OCI-LY7 (cell line): Measurements from ENCODE around the gene ZNF80. TPM values are rescaled to one million over a fixed set of nuclear protein-coding genes. Genes with fewer than 3 reads are reported as not detected.

ENCODE experiments used
- BruUV-seq: library from RNA; stranded (reverse); fragments of 400-500 nt; replicated peaks from 2 replicates; lab custom pipeline; 2021; lab: Mats Ljungman, UMichigan
- CTCF ChIA-PET: fragments of 300-600 bp; sonication (Branson Sonifier 250); formaldehyde crosslinking; loops from one replicate; lab custom pipeline; 2022; ENCODE audit warnings: antibody characterized with exemption; ENCODE audit not compliant: unreplicated experiment; lab: Charles Lee
- POLR2A ChIA-PET: fragments of 300-600 bp; sonication (Branson Sonifier 250); formaldehyde crosslinking; loops from one replicate; lab custom pipeline; 2022; ENCODE audit warnings: antibody characterized with exemption; lab: Charles Lee
- DNase-seq: peaks from one replicate; pipeline ENCODE4 v3.0.0-alpha.2; 2015; ENCODE audit warnings: low spot score
- H2AFZ ChIP-seq: fragments of 200-600 bp; sonication (generic), shearing (Covaris generic); 2 replicates; pipeline ENCODE4 v1.6.1; 2014; ENCODE audit warnings: mild to moderate bottlenecking, antibody characterized with exemption, low read length, moderate library complexity
- H3K27ac ChIP-seq: fragments of 200-600 bp; sonication (generic); 2 replicates; pipeline ENCODE4 v1.5.1; 2014; ENCODE audit warnings: mixed run types, low read depth, mild to moderate bottlenecking, moderate library complexity, low read length, inconsistent platforms; ENCODE audit not compliant: poor library complexity, severe bottlenecking
- H3K36me3 ChIP-seq: fragments of 200-600 bp; sonication (generic); 2 replicates; pipeline ENCODE4 v1.6.1; 2014; ENCODE audit warnings: mild to moderate bottlenecking, antibody characterized with exemption, low read length, moderate library complexity, mixed read lengths; ENCODE audit not compliant: insufficient read depth
- H3K4me1 ChIP-seq: fragments of 200-600 bp; sonication (generic); 2 replicates; pipeline ENCODE4 v1.5.1; 2014; ENCODE audit warnings: mild to moderate bottlenecking, low read length; ENCODE audit not compliant: insufficient read depth, poor library complexity, severe bottlenecking
- H3K4me2 ChIP-seq: fragments of 200-600 bp; sonication (generic); 2 replicates; pipeline ENCODE4 v1.6.1; 2014; ENCODE audit warnings: mild to moderate bottlenecking, low read length
- H3K4me3 ChIP-seq: fragments of 200-600 bp; sonication (generic); 2 replicates; pipeline ENCODE4 v1.5.1; 2014; ENCODE audit warnings: mild to moderate bottlenecking, low read depth, low read length; ENCODE audit not compliant: poor library complexity, severe bottlenecking
- H3K79me2 ChIP-seq: fragments of 200-600 bp; sonication (generic); 2 replicates; pipeline ENCODE4 v1.6.1; 2016; ENCODE audit warnings: low read depth, mild to moderate bottlenecking, low read length, moderate library complexity, mixed read lengths; ENCODE audit not compliant: insufficient read depth
- H3K9me2 ChIP-seq: fragments of 200-600 bp; sonication (generic); 2 replicates; pipeline ENCODE4 v1.6.1; 2016; ENCODE audit warnings: mild to moderate bottlenecking, low read length, mixed read lengths; ENCODE audit not compliant: insufficient read depth
- H3K9me3 ChIP-seq: fragments of 200-600 bp; sonication (generic); 2 replicates; pipeline ENCODE4 v1.6.1; 2014; ENCODE audit warnings: mild to moderate bottlenecking, mixed run types, low read length, mixed read lengths
- H4K20me1 ChIP-seq: fragments of 200-600 bp; sonication (generic); 2 replicates; pipeline ENCODE4 v1.6.1; 2014; ENCODE audit warnings: mild to moderate bottlenecking, antibody characterized with exemption, low read length, moderate library complexity, mixed read lengths; ENCODE audit not compliant: insufficient read depth
- EZH2phosphoT487 ChIP-seq: fragments of 200-600 bp; sonication (generic); IDR thresholded peaks from 2 replicates; pipeline ENCODE4 v1.6.1; 2018; ENCODE audit warnings: low read depth, borderline replicate concordance, mild to moderate bottlenecking, mixed run types, antibody characterized with exemption, low read length, moderate library complexity, mixed read lengths
- intact Hi-C: fragments of 100-400 bp; cut with micrococcal nuclease; formaldehyde crosslinking; loops from one replicate; pipeline ENCODE4 v1.10.0; 2022; ENCODE audit not compliant: unreplicated experiment
- total RNA-seq, 2 experiments: library from RNA; depleted of rRNA in 1 of 2; stranded (reverse); fragments of >200 nt in 1 of 2; shearing (Covaris generic) in 1 of 2; gene quantifications; 2 replicates each; pipeline ENCODE4 v1.2.3, GENCODE V29; 2014 to 2022
- TF ChIP-seq, protein P1 (sequence below): fragments of 200-600 bp; sonication (generic); conservative IDR thresholded peaks from 2 replicates; pipeline ENCODE4 v1.5.1; 2014; ENCODE audit warnings: mild to moderate bottlenecking, antibody characterized with exemption, low read length, moderate library complexity, mixed read lengths

ZNF80 gene
- total RNA-seq, 2 experiments from 2014 or later = not detected

DNA sequence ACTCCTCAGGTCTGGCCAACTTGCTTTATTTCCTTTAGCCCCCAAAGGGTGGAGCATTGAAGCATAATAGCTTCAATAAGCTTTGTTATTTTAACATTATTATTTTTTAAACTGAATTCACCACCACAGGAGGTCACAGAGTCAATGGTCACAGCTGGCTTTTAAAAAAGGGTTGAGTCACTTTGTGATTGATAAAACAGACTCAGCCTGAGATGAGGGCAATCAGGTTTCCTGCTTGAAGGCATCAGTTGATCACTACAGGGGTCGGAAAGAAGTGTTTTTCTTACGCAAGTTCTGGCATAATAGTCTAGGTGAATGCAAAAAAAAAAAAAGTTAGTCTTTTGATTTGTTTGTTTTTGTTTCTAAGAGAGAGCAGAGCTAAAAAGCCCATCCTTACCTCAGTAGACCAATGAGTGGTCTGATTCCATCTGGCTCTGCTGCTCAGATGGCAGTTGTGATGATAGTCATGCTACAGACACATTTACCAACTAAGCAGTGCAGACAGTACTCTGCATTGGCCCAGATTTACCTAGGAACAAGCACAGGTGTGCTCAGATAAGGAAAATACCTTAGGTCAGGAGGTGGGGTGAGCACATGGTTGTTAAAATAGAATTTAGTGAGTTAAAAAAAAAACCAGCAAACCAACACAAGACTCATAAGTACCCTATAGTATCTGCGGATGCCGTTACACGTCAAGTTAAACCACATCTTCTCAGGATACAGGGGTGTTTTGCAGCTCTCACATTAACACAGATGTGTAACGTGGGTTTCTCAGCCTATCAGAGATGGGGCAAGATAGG, 22.6 kb downstream of the ZNF80 start:
- H3K4me3 ChIP-seq = peak overlapping the region; percentile 69
- peak; percentile 61 for DNase-seq
- POLR2A ChIA-PET = interaction anchor here (0.5 to 2.8 kb wide), 11 partner anchors 8 to 590 kb away, joined by 3 to 38 read pairs (median 5); no protein-coding TSS in a partner anchor
- H4K20me1 ChIP-seq = no peaks in the 10 kb centered on the region
- CTCF ChIA-PET = interaction anchor here (1.0 kb wide), 1 partner anchor 10 kb away, joined by 3 read pairs; no protein-coding TSS in a partner anchor
- intact Hi-C loops = loop anchor here (1.0 to 10.0 kb wide), 9 partner anchors 76 to 933 kb away; partner anchors contain the start of genes CCDC191, QTRT2, SIDT1 and ZBTB20
- H3K4me1 ChIP-seq = peaks cover 62% of the 10 kb centered on the region
- H2AFZ ChIP-seq = peak overlapping the region; percentile 91; the same call in 1 of the 2 replicates
- peaks cover 14% of the 10 kb centered on the region; the same call in 1 of the 2 replicates for H3K79me2 ChIP-seq
- TF ChIP-seq, protein P1, sequence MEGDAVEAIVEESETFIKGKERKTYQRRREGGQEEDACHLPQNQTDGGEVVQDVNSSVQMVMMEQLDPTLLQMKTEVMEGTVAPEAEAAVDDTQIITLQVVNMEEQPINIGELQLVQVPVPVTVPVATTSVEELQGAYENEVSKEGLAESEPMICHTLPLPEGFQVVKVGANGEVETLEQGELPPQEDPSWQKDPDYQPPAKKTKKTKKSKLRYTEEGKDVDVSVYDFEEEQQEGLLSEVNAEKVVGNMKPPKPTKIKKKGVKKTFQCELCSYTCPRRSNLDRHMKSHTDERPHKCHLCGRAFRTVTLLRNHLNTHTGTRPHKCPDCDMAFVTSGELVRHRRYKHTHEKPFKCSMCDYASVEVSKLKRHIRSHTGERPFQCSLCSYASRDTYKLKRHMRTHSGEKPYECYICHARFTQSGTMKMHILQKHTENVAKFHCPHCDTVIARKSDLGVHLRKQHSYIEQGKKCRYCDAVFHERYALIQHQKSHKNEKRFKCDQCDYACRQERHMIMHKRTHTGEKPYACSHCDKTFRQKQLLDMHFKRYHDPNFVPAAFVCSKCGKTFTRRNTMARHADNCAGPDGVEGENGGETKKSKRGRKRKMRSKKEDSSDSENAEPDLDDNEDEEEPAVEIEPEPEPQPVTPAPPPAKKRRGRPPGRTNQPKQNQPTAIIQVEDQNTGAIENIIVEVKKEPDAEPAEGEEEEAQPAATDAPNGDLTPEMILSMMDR = no peak
- no peak for TF ChIP-seq EZH2phosphoT487
- peak overlapping the region; percentile 91 for H3K4me2 ChIP-seq
- TSS peak; percentile 95 for BruUV-seq
- no peaks in the 10 kb centered on the region for H3K36me3 ChIP-seq
- H3K9me2 ChIP-seq = no peaks in the 10 kb centered on the region
- peak overlapping the region; percentile 99 for H3K27ac ChIP-seq
- H3K9me3 ChIP-seq = no peaks in the 10 kb centered on the region

DNA sequence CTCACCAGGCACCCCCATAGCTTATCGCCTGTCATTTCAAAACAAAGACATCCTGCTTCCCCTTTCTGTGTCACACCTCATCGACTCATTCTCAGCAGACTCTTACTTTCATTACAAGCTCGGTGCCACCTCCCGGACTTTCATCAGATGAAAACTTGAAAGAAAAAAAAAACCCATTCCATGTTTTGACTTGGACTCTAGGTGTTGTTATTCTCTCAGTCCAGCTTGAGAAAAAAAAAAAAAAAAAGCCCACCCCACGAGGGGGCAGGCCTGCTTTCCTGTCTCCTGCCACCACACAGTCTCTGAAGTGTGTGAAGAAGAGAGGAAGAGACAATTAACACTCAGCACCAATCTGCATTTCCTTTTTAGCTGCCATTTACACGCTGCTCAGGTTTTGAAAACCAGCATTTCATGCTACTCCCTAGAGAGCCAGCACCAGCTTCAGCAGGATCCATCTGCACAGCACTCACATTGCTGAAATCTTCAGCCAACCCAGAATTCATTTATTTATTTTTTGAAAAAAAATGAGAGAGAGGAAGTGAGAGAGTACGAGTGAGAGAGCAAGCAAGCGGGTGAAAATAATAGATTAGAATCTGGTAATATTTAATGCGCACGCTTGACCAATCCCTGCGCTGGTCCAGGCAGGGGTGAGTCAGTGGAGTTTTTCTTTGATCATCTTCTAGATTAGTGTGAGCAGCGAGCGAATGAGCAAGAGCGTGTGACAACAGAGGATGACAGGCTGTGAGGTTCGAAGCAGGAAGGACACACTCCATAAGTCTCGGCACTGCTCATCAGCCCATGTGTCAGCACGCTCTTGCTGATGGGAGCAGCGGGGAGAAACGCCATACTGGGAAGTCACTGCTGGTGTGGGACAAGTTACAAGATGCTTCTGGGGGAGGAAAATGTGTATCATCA, 23.5 kb downstream of the ZNF80 start:
- TF ChIP-seq EZH2phosphoT487 = no peak
- TF ChIP-seq, protein P1 = peak; percentile 70
- peak; percentile 93 for DNase-seq
- no peaks in the 10 kb centered on the region for H4K20me1 ChIP-seq
- peaks cover 14% of the 10 kb centered on the region; the same call in 1 of the 2 replicates for H3K79me2 ChIP-seq
- BruUV-seq = no TSS peak
- H3K36me3 ChIP-seq = no peaks in the 10 kb centered on the region
- ChIA-PET CTCF (interaction anchor here (0.6 to 1.1 kb wide), 6 partner anchors 8 to 471 kb away, joined by 3 to 5 read pairs (median 3); no protein-coding TSS in a partner anchor), POLR2A (interaction anchor here (0.5 to 2.8 kb wide), 31 partner anchors 9 to 699 kb away, joined by 3 to 38 read pairs (median 4); partner anchors contain the start of genes ATP6V1A, DRD3 and SPICE1)
- intact Hi-C loops = loop anchor here (1.0 to 10.0 kb wide), 10 partner anchors 61 to 679 kb away; partner anchors contain the start of genes CCDC191, NAA50, QTRT2 and SIDT1
- peak overlapping the region; percentile 91 for H3K4me2 ChIP-seq
- H3K4me3 ChIP-seq = peak overlapping the region; percentile 69
- peak overlapping the region; percentile 91; the same call in 1 of the 2 replicates for H2AFZ ChIP-seq
- H3K27ac ChIP-seq = peak overlapping the region; percentile 99
- H3K9me3 ChIP-seq = no peaks in the 10 kb centered on the region
- H3K4me1 ChIP-seq = peaks cover 54% of the 10 kb centered on the region
- H3K9me2 ChIP-seq = no peaks in the 10 kb centered on the region
